Liver (tissue), 3 donors: ENCODE data around the gene MEF2B.

ENCODE experiments used
- EGR1 ChIP-seq, 2 donors: IDR thresholded peaks; 2 replicates each; pipeline ENCODE4 v1.6.1; 2016 to 2018; ENCODE audit warnings: antibody characterized with exemption in 2 of 2, low read depth in 2 of 2
- FOXA1 ChIP-seq: IDR thresholded peaks from 2 replicates; pipeline ENCODE4 v1.6.1; 2016; ENCODE audit warnings: antibody characterized with exemption
- GABPA ChIP-seq, 2 donors: IDR thresholded peaks in 1 of 2; conservative IDR thresholded peaks in 1 of 2; 2 replicates each; pipeline ENCODE4 v1.6.1; 2016; ENCODE audit warnings: antibody characterized with exemption in 2 of 2, mild to moderate bottlenecking in 1 of 2, moderate library complexity in 1 of 2
- HNF4G ChIP-seq: IDR thresholded peaks from 2 replicates; pipeline ENCODE4 v1.6.1; 2016; ENCODE audit warnings: antibody characterized with exemption
- NR2F2 ChIP-seq: IDR thresholded peaks from 2 replicates; pipeline ENCODE4 v1.6.1; 2016; ENCODE audit warnings: antibody characterized with exemption
- RAD21 ChIP-seq, 2 donors: IDR thresholded peaks; 2 replicates each; pipeline ENCODE4 v1.6.1; 2016; ENCODE audit warnings: antibody characterized with exemption in 2 of 2, mild to moderate bottlenecking in 2 of 2
- SP1 ChIP-seq: IDR thresholded peaks from 2 replicates; pipeline ENCODE4 v1.6.1; 2018; ENCODE audit warnings: antibody characterized with exemption, mild to moderate bottlenecking
- YY1 ChIP-seq: IDR thresholded peaks from 2 replicates; pipeline ENCODE4 v1.6.1; 2016; ENCODE audit warnings: antibody characterized with exemption, mild to moderate bottlenecking
- TF ChIP-seq, protein P1 (sequence below): fragments of 150-350 bp; IDR thresholded peaks from 2 replicates; pipeline ENCODE4 v1.5.1; 2017; ENCODE audit warnings: improper control_type of control experiment, low read depth, low read length; ENCODE audit not compliant: missing input control
- TF ChIP-seq, protein P2 (sequence below): IDR thresholded peaks from 2 replicates; pipeline ENCODE4 v1.6.1; 2016; ENCODE audit warnings: antibody characterized with exemption
- TF ChIP-seq, protein P3 (sequence below): IDR thresholded peaks from 2 replicates; pipeline ENCODE4 v1.6.1; 2016; ENCODE audit warnings: antibody characterized with exemption
- donor health status: healthy.
- donor health status: healthy.

DNA sequence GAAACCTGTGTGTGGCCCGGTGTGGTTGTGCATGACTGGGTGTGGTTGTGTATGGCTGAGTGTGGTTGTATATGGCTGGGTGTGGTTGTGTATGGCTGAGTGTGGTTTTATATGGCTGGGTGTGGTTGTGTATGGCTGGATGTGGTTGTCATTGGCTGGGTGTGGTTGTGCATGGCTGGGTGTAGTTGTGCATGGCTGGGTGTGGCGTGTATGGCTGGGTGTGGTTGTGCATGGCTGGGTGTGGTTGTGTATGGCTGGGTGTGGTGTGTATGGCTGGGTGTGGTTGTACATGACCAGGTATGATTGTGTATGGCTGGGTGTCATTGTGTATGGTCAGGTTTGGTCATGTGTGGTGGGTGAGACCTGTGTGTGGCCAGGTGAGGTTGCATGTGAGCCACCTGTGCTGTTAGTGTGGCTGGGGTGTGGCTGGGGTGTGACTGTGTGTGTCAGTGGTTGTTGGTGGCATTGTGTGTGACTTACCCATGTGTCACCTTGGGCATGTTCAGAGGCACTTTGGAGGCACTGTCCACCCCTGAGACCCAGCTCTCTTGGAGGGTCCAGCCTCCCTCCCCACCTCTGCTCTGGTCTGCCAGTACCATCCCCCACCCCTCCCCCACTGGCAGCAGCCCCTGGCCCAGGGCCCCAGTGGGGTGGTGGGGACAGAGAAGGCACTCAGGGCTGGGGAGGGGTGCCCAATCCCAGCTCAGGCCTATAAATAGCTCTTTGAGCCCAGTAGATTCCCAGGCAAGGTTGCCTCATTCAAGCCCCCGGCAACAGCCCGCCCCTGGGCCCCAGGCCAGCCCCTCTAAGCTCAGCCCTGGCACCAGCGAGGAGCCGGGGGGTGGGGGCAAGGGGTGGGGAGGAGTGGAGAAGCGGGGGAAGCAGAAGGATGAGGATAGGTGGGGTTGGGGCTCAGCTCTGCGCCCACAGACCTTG, 37.8 kb upstream of the MEF2B start:
- TF ChIP-seq, protein P1, sequence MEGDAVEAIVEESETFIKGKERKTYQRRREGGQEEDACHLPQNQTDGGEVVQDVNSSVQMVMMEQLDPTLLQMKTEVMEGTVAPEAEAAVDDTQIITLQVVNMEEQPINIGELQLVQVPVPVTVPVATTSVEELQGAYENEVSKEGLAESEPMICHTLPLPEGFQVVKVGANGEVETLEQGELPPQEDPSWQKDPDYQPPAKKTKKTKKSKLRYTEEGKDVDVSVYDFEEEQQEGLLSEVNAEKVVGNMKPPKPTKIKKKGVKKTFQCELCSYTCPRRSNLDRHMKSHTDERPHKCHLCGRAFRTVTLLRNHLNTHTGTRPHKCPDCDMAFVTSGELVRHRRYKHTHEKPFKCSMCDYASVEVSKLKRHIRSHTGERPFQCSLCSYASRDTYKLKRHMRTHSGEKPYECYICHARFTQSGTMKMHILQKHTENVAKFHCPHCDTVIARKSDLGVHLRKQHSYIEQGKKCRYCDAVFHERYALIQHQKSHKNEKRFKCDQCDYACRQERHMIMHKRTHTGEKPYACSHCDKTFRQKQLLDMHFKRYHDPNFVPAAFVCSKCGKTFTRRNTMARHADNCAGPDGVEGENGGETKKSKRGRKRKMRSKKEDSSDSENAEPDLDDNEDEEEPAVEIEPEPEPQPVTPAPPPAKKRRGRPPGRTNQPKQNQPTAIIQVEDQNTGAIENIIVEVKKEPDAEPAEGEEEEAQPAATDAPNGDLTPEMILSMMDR = no peak
- TF ChIP-seq NR2F2 = no peak
- TF ChIP-seq EGR1 (IDR thresholded peaks at IDR 0.05; ENCODE audit: low read depth in 2 of 2) = no peak
- TF ChIP-seq GABPA (IDR thresholded peaks at IDR 0.05 in 1 of 2, conservative IDR thresholded peaks at IDR 0.05 in 1 of 2) = no peak
- TF ChIP-seq, protein P2, sequence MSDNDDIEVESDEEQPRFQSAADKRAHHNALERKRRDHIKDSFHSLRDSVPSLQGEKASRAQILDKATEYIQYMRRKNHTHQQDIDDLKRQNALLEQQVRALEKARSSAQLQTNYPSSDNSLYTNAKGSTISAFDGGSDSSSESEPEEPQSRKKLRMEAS = no peak
- no peak for TF ChIP-seq YY1
- no peak for TF ChIP-seq RAD21 (IDR thresholded peaks at IDR 0.05)
- TF ChIP-seq SP1 = no peak
- TF ChIP-seq, protein P3, sequence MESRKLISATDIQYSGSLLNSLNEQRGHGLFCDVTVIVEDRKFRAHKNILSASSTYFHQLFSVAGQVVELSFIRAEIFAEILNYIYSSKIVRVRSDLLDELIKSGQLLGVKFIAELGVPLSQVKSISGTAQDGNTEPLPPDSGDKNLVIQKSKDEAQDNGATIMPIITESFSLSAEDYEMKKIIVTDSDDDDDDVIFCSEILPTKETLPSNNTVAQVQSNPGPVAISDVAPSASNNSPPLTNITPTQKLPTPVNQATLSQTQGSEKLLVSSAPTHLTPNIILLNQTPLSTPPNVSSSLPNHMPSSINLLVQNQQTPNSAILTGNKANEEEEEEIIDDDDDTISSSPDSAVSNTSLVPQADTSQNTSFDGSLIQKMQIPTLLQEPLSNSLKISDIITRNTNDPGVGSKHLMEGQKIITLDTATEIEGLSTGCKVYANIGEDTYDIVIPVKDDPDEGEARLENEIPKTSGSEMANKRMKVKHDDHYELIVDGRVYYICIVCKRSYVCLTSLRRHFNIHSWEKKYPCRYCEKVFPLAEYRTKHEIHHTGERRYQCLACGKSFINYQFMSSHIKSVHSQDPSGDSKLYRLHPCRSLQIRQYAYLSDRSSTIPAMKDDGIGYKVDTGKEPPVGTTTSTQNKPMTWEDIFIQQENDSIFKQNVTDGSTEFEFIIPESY = no peak
- no peak for TF ChIP-seq FOXA1
- no peak for TF ChIP-seq HNF4G
